ENCODE results near the gene RMRP.

- no peak for TF ChIP-seq RFX5 (IDR thresholded peaks at IDR 0.05; ENCODE audit: low read length)
- no peak for TF ChIP-seq CTCF (IDR thresholded peaks at IDR 0.05)
- TF ChIP-seq EP300 (IDR thresholded peaks at IDR 0.05; ENCODE audit: borderline replicate concordance in 1 of 2, low read depth in 1 of 2, low read length in 1 of 2), result no peak
- no peak for TF ChIP-seq FOSL2 (IDR thresholded peaks at IDR 0.05; ENCODE audit: borderline replicate concordance, low read depth)
- no peak for TF ChIP-seq GABPA (IDR thresholded peaks at IDR 0.05; ENCODE audit: low read depth)
- TF ChIP-seq TCF12 (IDR thresholded peaks at IDR 0.05), result no peak
- no peak for TF ChIP-seq PBX3 (IDR thresholded peaks at IDR 0.05)
- TF ChIP-seq USF1 (IDR thresholded peaks at IDR 0.05; ENCODE audit: borderline replicate concordance, low read depth), result no peak
- TF ChIP-seq MXI1 (IDR thresholded peaks at IDR 0.05; ENCODE audit: low read depth, low read length), result no peak
- TF ChIP-seq POLR2AphosphoS5 (IDR thresholded peaks at IDR 0.05; ENCODE audit: low read depth, low read length), result no peak
- TF ChIP-seq, protein P1, sequence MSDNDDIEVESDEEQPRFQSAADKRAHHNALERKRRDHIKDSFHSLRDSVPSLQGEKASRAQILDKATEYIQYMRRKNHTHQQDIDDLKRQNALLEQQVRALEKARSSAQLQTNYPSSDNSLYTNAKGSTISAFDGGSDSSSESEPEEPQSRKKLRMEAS (IDR thresholded peaks at IDR 0.05; ENCODE audit: low read depth), result no peak
- TF ChIP-seq IRF3 (IDR thresholded peaks at IDR 0.05; ENCODE audit: low read depth, low read length), result no peak
Observed at GRCh38 chr9:35646153-35646532, 11.7 kb downstream of the RMRP start.
